HEK293 (cell line): ENCODE measurements around the gene OR1N2.

Experiments used
- HOXC10 ChIP-seq: sonication (generic); formaldehyde crosslinking; IDR thresholded peaks from 2 replicates; pipeline ENCODE4 v1.8.1; 2023; ENCODE audit warnings: mild to moderate bottlenecking, missing genetic modification reagents
- ZNF148 ChIP-seq: fragments of 450-650 bp; formaldehyde crosslinking; IDR thresholded peaks from 2 replicates; pipeline ENCODE4 v1.5.0; 2017; ENCODE audit warnings: missing biosample characterization, missing genetic modification characterization, borderline replicate concordance
- ZNF239 ChIP-seq: fragments of 450-650 bp; formaldehyde crosslinking; IDR thresholded peaks from 2 replicates; pipeline ENCODE4 v1.5.1; 2016; ENCODE audit warnings: missing biosample characterization, missing genetic modification characterization
- ZNF791 ChIP-seq: fragments of 450-650 bp; formaldehyde crosslinking; IDR thresholded peaks from 2 replicates; pipeline ENCODE4 v1.5.1; 2016; ENCODE audit warnings: missing biosample characterization, missing genetic modification characterization
- TF ChIP-seq, protein P1 (sequence below): fragments of 450-650 bp; formaldehyde crosslinking; IDR thresholded peaks from 2 replicates; pipeline ENCODE4 v1.5.1; 2016; ENCODE audit warnings: missing biosample characterization, missing genetic modification characterization

DNA sequence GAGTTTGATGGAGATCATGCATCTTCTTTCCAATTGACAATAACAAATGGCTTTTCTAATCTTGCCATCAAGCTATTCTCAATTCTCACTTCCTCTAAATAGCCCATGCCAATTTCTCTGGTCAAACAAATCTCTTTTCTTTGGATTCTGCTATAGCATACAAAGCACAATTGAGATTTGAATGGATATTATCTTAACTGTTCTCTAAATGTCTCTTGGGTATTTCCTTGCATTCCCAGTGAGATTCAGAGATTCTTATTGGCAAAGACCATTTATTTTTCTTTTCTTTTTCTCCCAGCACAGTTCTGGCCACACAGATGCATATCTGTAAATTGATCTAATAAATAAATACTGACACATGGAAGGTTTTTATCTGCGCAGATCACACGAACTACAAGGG lies at the start of gene OR1N2:
- no peak for TF ChIP-seq ZNF148 (tag by site-specific recombination)
- no peak for TF ChIP-seq ZNF791
- no peak for TF ChIP-seq ZNF239
- TF ChIP-seq, protein P1, sequence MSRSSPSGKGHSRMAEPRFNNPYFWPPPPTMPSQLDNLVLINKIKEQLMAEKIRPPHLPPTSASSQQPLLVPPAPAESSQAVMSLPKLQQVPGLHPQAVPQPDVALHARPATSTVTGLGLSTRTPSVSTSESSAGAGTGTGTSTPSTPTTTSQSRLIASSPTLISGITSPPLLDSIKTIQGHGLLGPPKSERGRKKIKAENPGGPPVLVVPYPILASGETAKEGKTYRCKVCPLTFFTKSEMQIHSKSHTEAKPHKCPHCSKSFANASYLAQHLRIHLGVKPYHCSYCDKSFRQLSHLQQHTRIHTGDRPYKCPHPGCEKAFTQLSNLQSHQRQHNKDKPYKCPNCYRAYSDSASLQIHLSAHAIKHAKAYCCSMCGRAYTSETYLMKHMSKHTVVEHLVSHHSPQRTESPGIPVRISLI (tag by site-specific recombination), result no peak
- no peak for TF ChIP-seq HOXC10 (CRISPR knock-in tag)
